Measurements from ENCODE around the gene NAPEPLD. TPM values are rescaled to one million over a fixed set of nuclear protein-coding genes. Genes with fewer than 3 reads are reported as not detected.
A peak's percentile ranks its signal among the peaks of the same experiment; 100 is the strongest.
"Not testable (repeated sequence)": the region's sequence is repeated elsewhere in the genome, so short reads cannot be mapped to it uniquely, and the experiment has no call there.

NAPEPLD gene
- total RNA-seq, 1 experiment from 2014 or later, result 7.5 TPM

DNA sequence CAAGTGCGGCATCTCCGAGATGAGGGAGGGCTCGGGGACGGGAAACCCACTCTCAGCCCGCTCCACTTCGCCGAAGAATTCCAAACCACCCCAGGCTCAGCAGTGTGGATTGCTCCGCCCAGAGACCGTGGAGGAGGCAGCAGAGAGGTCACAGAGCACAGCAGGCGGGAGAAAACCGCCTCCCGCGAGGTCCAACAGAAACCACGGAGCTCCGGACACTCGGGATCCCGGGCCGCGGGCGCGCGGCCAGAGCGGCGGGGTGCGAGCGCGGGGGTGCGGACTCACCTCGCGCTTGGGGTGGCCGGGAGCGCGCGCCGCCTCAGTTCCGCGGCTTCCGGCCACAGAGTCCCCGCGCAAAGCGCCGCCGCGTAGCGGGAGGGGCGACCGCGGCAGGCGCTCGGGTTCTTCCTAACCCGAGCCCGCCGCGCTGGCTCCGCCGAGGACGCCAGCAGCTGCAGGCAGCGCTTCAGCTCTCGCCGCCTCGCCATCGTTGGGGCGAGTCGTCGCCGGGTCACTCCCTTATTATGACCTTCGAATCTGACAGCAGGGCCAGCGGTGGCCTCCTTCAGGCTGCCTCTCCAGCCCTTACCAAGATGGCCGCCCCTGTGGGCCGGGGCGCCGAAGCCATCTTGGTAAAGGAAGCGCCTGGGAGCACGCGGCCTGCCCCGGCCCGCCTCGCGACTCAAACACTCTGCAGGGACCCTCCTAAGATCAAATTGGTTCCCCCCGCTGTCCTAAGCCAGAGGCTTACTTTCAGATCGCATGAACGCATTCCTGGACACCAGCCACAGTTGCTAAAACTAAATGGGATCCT lies at the start of gene NAPEPLD (continued):
- TF ChIP-seq, protein P1, sequence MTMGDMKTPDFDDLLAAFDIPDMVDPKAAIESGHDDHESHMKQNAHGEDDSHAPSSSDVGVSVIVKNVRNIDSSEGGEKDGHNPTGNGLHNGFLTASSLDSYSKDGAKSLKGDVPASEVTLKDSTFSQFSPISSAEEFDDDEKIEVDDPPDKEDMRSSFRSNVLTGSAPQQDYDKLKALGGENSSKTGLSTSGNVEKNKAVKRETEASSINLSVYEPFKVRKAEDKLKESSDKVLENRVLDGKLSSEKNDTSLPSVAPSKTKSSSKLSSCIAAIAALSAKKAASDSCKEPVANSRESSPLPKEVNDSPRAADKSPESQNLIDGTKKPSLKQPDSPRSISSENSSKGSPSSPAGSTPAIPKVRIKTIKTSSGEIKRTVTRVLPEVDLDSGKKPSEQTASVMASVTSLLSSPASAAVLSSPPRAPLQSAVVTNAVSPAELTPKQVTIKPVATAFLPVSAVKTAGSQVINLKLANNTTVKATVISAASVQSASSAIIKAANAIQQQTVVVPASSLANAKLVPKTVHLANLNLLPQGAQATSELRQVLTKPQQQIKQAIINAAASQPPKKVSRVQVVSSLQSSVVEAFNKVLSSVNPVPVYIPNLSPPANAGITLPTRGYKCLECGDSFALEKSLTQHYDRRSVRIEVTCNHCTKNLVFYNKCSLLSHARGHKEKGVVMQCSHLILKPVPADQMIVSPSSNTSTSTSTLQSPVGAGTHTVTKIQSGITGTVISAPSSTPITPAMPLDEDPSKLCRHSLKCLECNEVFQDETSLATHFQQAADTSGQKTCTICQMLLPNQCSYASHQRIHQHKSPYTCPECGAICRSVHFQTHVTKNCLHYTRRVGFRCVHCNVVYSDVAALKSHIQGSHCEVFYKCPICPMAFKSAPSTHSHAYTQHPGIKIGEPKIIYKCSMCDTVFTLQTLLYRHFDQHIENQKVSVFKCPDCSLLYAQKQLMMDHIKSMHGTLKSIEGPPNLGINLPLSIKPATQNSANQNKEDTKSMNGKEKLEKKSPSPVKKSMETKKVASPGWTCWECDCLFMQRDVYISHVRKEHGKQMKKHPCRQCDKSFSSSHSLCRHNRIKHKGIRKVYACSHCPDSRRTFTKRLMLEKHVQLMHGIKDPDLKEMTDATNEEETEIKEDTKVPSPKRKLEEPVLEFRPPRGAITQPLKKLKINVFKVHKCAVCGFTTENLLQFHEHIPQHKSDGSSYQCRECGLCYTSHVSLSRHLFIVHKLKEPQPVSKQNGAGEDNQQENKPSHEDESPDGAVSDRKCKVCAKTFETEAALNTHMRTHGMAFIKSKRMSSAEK (CRISPR knock-in tag; IDR thresholded peaks at IDR 0.05; ENCODE audit: borderline replicate concordance), result peak; percentile 66; the same call in 1 of the 2 replicates
- TF ChIP-seq TEAD1 (CRISPR knock-in tag; IDR thresholded peaks at IDR 0.05), result peak; percentile 51; the same call in 1 of the 2 replicates
- TF ChIP-seq, protein P2, sequence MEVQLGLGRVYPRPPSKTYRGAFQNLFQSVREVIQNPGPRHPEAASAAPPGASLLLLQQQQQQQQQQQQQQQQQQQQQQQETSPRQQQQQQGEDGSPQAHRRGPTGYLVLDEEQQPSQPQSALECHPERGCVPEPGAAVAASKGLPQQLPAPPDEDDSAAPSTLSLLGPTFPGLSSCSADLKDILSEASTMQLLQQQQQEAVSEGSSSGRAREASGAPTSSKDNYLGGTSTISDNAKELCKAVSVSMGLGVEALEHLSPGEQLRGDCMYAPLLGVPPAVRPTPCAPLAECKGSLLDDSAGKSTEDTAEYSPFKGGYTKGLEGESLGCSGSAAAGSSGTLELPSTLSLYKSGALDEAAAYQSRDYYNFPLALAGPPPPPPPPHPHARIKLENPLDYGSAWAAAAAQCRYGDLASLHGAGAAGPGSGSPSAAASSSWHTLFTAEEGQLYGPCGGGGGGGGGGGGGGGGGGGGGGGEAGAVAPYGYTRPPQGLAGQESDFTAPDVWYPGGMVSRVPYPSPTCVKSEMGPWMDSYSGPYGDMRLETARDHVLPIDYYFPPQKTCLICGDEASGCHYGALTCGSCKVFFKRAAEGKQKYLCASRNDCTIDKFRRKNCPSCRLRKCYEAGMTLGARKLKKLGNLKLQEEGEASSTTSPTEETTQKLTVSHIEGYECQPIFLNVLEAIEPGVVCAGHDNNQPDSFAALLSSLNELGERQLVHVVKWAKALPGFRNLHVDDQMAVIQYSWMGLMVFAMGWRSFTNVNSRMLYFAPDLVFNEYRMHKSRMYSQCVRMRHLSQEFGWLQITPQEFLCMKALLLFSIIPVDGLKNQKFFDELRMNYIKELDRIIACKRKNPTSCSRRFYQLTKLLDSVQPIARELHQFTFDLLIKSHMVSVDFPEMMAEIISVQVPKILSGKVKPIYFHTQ (CRISPR knock-in tag; IDR thresholded peaks at IDR 0.05), result 0 out of 2 replicates have a peak, but pooled peaks have one; percentile 76
- no peak for TF ChIP-seq ZNF121 (CRISPR knock-in tag; IDR thresholded peaks at IDR 0.05)
- TF ChIP-seq, protein P3, sequence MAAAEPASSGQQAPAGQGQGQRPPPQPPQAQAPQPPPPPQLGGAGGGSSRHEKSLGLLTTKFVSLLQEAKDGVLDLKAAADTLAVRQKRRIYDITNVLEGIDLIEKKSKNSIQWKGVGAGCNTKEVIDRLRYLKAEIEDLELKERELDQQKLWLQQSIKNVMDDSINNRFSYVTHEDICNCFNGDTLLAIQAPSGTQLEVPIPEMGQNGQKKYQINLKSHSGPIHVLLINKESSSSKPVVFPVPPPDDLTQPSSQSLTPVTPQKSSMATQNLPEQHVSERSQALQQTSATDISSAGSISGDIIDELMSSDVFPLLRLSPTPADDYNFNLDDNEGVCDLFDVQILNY (CRISPR knock-in tag; IDR thresholded peaks at IDR 0.05), result peak; percentile 75
- TF ChIP-seq KAT7 (CRISPR knock-in tag; IDR thresholded peaks at IDR 0.05; ENCODE audit: borderline replicate concordance), result no peak
- TF ChIP-seq, protein P4, sequence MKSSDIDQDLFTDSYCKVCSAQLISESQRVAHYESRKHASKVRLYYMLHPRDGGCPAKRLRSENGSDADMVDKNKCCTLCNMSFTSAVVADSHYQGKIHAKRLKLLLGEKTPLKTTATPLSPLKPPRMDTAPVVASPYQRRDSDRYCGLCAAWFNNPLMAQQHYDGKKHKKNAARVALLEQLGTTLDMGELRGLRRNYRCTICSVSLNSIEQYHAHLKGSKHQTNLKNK (CRISPR knock-in tag; IDR thresholded peaks at IDR 0.05), result no peak
- TF ChIP-seq, protein P5, sequence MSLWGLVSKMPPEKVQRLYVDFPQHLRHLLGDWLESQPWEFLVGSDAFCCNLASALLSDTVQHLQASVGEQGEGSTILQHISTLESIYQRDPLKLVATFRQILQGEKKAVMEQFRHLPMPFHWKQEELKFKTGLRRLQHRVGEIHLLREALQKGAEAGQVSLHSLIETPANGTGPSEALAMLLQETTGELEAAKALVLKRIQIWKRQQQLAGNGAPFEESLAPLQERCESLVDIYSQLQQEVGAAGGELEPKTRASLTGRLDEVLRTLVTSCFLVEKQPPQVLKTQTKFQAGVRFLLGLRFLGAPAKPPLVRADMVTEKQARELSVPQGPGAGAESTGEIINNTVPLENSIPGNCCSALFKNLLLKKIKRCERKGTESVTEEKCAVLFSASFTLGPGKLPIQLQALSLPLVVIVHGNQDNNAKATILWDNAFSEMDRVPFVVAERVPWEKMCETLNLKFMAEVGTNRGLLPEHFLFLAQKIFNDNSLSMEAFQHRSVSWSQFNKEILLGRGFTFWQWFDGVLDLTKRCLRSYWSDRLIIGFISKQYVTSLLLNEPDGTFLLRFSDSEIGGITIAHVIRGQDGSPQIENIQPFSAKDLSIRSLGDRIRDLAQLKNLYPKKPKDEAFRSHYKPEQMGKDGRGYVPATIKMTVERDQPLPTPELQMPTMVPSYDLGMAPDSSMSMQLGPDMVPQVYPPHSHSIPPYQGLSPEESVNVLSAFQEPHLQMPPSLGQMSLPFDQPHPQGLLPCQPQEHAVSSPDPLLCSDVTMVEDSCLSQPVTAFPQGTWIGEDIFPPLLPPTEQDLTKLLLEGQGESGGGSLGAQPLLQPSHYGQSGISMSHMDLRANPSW (CRISPR knock-in tag; conservative IDR thresholded peaks at IDR 0.05; ENCODE audit: low read depth), result no peak
- peak; percentile 65; the same call in 1 of the 2 replicates for TF ChIP-seq CREM (CRISPR knock-in tag; IDR thresholded peaks at IDR 0.05)
- TF ChIP-seq, protein P6, sequence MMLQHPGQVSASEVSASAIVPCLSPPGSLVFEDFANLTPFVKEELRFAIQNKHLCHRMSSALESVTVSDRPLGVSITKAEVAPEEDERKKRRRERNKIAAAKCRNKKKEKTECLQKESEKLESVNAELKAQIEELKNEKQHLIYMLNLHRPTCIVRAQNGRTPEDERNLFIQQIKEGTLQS (CRISPR knock-in tag; conservative IDR thresholded peaks at IDR 0.05), result no peak
- TF ChIP-seq, protein P7, sequence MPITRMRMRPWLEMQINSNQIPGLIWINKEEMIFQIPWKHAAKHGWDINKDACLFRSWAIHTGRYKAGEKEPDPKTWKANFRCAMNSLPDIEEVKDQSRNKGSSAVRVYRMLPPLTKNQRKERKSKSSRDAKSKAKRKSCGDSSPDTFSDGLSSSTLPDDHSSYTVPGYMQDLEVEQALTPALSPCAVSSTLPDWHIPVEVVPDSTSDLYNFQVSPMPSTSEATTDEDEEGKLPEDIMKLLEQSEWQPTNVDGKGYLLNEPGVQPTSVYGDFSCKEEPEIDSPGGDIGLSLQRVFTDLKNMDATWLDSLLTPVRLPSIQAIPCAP (CRISPR knock-in tag; IDR thresholded peaks at IDR 0.05), result peak; percentile 53; the same call in 1 of the 2 replicates
- TF ChIP-seq MYBL2 (CRISPR knock-in tag; IDR thresholded peaks at IDR 0.05), result peak; percentile 81; the same call in 1 of the 2 replicates

DNA sequence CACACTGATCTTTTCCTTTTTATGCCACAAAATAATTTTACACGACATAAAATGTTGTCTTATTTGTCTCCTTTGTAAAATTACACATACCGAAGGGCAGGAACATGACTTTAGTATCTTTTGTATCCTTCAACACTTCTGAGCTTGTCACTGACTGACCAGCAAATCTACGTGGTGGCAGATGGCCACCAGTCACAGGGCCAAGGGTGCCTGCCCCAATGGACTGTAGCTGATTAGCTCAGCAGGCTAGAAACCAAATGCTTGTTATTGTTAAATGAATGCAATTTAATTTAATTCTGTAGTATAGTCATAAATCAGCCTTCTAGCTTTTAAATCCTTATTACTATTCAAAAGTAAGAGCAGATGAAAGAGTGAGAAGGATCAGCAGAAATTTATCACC lies 49.2 kb upstream of the NAPEPLD start:
- DNase-seq (ENCODE audit: low spot score); H3K4me1 Mint-ChIP-seq; H3K36me3 Mint-ChIP-seq; H3K27me3 Mint-ChIP-seq (ENCODE audit: low read depth); POLR2A ChIA-PET; ATAC-seq; H3K4me3 Mint-ChIP-seq; H3K9me3 Mint-ChIP-seq; CTCF ChIA-PET; H3K27ac Mint-ChIP-seq: not testable (repeated sequence)

DNA sequence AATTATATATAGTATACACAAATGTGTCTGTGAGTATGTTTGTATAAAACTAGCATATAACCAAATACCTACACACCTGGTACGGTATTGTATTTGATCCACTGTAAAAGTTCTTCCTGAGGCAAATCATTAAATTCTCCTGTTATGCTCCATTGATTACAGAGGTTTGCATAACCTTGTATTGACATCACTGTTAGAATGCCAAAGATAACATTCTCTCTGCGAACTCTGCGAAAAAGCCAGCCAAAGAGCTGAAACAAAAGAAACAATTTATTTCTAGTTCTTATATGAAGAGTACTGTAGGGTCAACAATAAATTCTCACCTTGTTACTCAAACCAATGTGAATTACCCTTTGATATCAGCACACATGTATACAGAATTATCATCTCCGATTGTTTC lies 46.5 kb upstream of the NAPEPLD start:
- peaks cover 13% of the 10 kb centered on the region for H3K27me3 Mint-ChIP-seq (ENCODE audit: low read depth)
- H3K27ac Mint-ChIP-seq; H3K36me3 Mint-ChIP-seq; H3K4me3 Mint-ChIP-seq; H3K9me3 Mint-ChIP-seq; DNase-seq (ENCODE audit: low spot score); CTCF ChIA-PET; POLR2A ChIA-PET; H3K4me1 Mint-ChIP-seq; ATAC-seq: not testable (repeated sequence)

DNA sequence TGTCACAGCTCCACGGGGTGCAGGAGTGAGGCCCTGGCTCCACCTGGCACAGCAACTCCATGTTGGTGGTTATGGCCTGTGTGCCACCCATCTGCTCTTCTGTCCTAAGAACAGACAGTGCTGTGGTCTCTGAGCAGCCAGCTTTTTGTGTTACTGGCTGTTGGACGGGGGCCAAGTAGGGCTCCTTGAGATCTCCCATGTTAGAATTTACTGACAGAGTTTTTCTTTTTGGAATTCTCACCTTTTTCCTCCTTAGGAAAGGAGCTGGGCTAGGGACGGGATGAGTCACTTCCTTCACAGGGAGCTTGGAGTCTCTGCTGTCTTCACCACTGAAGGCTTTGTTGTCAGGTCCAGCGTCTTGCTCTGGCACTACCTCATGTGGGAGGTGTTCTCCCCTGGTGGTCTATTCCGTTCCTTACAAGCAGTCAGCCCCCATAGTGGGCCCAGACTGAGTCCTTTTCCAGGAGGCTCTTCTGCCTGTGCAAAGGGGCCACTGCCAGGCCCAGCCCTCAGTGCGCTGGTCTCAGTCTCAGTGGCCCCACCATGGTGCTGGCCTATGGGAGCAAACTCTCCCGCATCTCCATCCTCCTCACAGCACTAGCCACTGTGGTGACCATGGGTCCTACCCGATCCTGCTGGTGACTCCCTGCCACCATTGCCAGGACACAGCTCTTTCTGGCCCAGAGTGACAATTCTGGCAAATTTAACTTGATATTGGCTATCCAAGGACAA lies 23.7 kb upstream of the NAPEPLD start:
- H3K36me3 Mint-ChIP-seq; CTCF ChIA-PET; H3K27ac Mint-ChIP-seq; POLR2A ChIA-PET; H3K9me3 Mint-ChIP-seq; H3K27me3 Mint-ChIP-seq (ENCODE audit: low read depth); DNase-seq (ENCODE audit: low spot score); H3K4me3 Mint-ChIP-seq: not testable (repeated sequence)
- ATAC-seq, result peak; percentile 20; the same call in 1 of the 2 replicates
- H3K4me1 Mint-ChIP-seq, result peaks cover 17% of the 10 kb centered on the region
